PFSK-1 (cell line): ENCODE measurements around the gene COL6A3.

Experiments used
- FOXP2 ChIP-seq: optimal IDR thresholded peaks from 2 replicates; pipeline ENCODE3; 2011; ENCODE audit warnings: borderline replicate concordance, control low read depth, inconsistent platforms; ENCODE audit not compliant: insufficient read depth; ENCODE audit errors: extremely low read length, extremely low read depth
- POLR2AphosphoS5 ChIP-seq: IDR thresholded peaks from 2 replicates; pipeline ENCODE4 v1.6.1; 2012; ENCODE audit warnings: low read depth, mild to moderate bottlenecking, control low read depth, low read length, moderate library complexity
- SIN3A ChIP-seq: IDR thresholded peaks from 2 replicates; pipeline ENCODE4 v1.6.1; 2012; ENCODE audit warnings: mild to moderate bottlenecking, low read length, moderate library complexity, borderline replicate concordance; ENCODE audit not compliant: insufficient read depth
- TAF1 ChIP-seq: IDR thresholded peaks from 2 replicates; pipeline ENCODE4 v1.6.1; 2012; ENCODE audit warnings: low read length, control low read depth, borderline replicate concordance; ENCODE audit not compliant: insufficient read depth
- TF ChIP-seq, protein P1 (sequence below), 2 experiments: IDR thresholded peaks; 2 replicates each; pipeline versions ENCODE4 v1.6.1 to v1.8.0; 2011 to 2012; ENCODE audit warnings: low read depth in 2 of 2, low read length in 2 of 2, control low read depth in 1 of 2, inconsistent platforms in 1 of 2, mild to moderate bottlenecking in 1 of 2, moderate library complexity in 1 of 2; ENCODE audit not compliant: insufficient read depth in 1 of 2

DNA sequence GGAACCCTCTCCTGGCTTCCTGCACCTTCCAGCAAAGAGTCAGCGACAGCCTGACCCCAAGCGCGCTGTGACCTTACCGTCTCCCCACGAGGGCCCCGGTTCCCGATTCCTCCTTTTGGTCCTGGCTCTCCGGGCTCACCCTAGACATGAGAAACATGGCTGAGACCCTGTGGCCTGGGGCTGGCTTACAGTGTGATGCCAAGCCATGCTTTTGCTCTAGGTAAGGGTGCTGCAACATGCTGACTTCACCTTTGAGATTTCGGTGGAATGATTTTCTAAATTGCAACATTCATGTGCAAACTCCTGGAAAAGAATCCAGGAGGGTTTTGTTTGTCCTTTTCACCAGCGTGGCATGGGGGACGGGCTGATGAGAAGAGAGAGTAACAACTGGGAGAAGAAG lies 63.9 kb downstream of the COL6A3 start:
- TF ChIP-seq, protein P1, sequence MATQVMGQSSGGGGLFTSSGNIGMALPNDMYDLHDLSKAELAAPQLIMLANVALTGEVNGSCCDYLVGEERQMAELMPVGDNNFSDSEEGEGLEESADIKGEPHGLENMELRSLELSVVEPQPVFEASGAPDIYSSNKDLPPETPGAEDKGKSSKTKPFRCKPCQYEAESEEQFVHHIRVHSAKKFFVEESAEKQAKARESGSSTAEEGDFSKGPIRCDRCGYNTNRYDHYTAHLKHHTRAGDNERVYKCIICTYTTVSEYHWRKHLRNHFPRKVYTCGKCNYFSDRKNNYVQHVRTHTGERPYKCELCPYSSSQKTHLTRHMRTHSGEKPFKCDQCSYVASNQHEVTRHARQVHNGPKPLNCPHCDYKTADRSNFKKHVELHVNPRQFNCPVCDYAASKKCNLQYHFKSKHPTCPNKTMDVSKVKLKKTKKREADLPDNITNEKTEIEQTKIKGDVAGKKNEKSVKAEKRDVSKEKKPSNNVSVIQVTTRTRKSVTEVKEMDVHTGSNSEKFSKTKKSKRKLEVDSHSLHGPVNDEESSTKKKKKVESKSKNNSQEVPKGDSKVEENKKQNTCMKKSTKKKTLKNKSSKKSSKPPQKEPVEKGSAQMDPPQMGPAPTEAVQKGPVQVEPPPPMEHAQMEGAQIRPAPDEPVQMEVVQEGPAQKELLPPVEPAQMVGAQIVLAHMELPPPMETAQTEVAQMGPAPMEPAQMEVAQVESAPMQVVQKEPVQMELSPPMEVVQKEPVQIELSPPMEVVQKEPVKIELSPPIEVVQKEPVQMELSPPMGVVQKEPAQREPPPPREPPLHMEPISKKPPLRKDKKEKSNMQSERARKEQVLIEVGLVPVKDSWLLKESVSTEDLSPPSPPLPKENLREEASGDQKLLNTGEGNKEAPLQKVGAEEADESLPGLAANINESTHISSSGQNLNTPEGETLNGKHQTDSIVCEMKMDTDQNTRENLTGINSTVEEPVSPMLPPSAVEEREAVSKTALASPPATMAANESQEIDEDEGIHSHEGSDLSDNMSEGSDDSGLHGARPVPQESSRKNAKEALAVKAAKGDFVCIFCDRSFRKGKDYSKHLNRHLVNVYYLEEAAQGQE (IDR thresholded peaks at IDR 0.05; ENCODE audit: insufficient read depth in 1 of 2, low read depth in 2 of 2, low read length in 2 of 2), result no peak
- no peak for TF ChIP-seq TAF1
- no peak for TF ChIP-seq POLR2AphosphoS5
- no peak for TF ChIP-seq SIN3A
- TF ChIP-seq FOXP2, result no peak
